ENCODE data around the gene TFF2.

The TFF2 gene

GRCh38 chr21:42383331-42383730 lies 32.5 kb upstream of the TFF2 start:
- H3K36me3 ChIP-seq, result no peaks in the 10 kb centered on the region

GRCh38 chr21:42382915-42383314 lies 32.1 kb upstream of the TFF2 start:
- H3K4me3 ChIP-seq (ENCODE audit: low read depth in 1 of 2, low read length in 1 of 2), result no peak overlapping the region
- no peak for TF ChIP-seq CTCF (IDR thresholded peaks at IDR 0.05)
- H3K4me1 ChIP-seq (ENCODE audit: control insufficient read depth in 1 of 2, insufficient read depth in 1 of 2, low read depth in 1 of 2, low read length in 1 of 2), result peaks cover 20 to 50% of the 10 kb centered on the region in 2 experiments
- no peaks in the 10 kb centered on the region for H3K27me3 ChIP-seq
- H3K27ac ChIP-seq, result no peak overlapping the region
- H3K9me3 ChIP-seq, result no peaks in the 10 kb centered on the region
- no peaks in the 10 kb centered on the region for H3K36me3 ChIP-seq

More at GRCh38 chr21:42383331-42383730, 32.5 kb upstream of the TFF2 start:
- H3K4me1 ChIP-seq (ENCODE audit: control insufficient read depth in 1 of 2, insufficient read depth in 1 of 2, low read depth in 1 of 2, low read length in 1 of 2), result peaks cover 20 to 52% of the 10 kb centered on the region in 2 experiments
- TF ChIP-seq CTCF (IDR thresholded peaks at IDR 0.05), result no peak
- no peaks in the 10 kb centered on the region for H3K27me3 ChIP-seq
- H3K27ac ChIP-seq, result no peak overlapping the region
- H3K9me3 ChIP-seq, result no peaks in the 10 kb centered on the region
- no peak overlapping the region for H3K4me3 ChIP-seq (ENCODE audit: low read depth in 1 of 2, low read length in 1 of 2)

- Histone ChIP-seq H3K9me3 (no peaks in the 10 kb centered on the region), H3K4me1 (ENCODE audit: control insufficient read depth in 1 of 2, insufficient read depth in 1 of 2, low read depth in 1 of 2, low read length in 1 of 2) (peaks cover 9 to 35% of the 10 kb centered on the region in 2 experiments), H3K27me3 (no peaks in the 10 kb centered on the region), H3K27ac (no peak overlapping the region), H3K4me3 (ENCODE audit: low read depth in 1 of 2, low read length in 1 of 2) (no peak overlapping the region), H3K36me3 (no peaks in the 10 kb centered on the region)
- no peak for TF ChIP-seq CTCF (IDR thresholded peaks at IDR 0.05)
These were observed 30.7 kb upstream of the TFF2 start for GRCh38 chr21:42381347-42381984.

- Histone ChIP-seq H3K27me3 (peaks cover 12% of the 10 kb centered on the region), H3K36me3 (no peaks in the 10 kb centered on the region), H3K27ac (no peak overlapping the region), H3K9me3 (no peaks in the 10 kb centered on the region), H3K4me3 (ENCODE audit: low read depth in 1 of 2, low read length in 1 of 2) (no peak overlapping the region), H3K4me1 (ENCODE audit: control insufficient read depth in 1 of 2, insufficient read depth in 1 of 2, low read depth in 1 of 2, low read length in 1 of 2) (peaks cover 5 to 19% of the 10 kb centered on the region in 2 experiments)
- no peak for TF ChIP-seq CTCF (IDR thresholded peaks at IDR 0.05)
These were observed 28.8 kb upstream of the TFF2 start for GRCh38 chr21:42379426-42380215.

- H3K27ac ChIP-seq, result no peak overlapping the region
- no peak for TF ChIP-seq CTCF (IDR thresholded peaks at IDR 0.05)
- H3K4me1 ChIP-seq (ENCODE audit: control insufficient read depth in 1 of 2, insufficient read depth in 1 of 2, low read depth in 1 of 2, low read length in 1 of 2), result peaks cover 0 to 9% of the 10 kb centered on the region in 2 experiments
- no peak overlapping the region for H3K4me3 ChIP-seq (ENCODE audit: low read depth in 1 of 2, low read length in 1 of 2)
- no peaks in the 10 kb centered on the region for H3K9me3 ChIP-seq
- H3K36me3 ChIP-seq, result no peaks in the 10 kb centered on the region
- H3K27me3 ChIP-seq, result peaks cover 12% of the 10 kb centered on the region
These were observed 27.6 kb upstream of the TFF2 start for GRCh38 chr21:42378418-42378817.
